ENCODE data around the gene PLAAT5. TPM values are rescaled to one million over a fixed set of nuclear protein-coding genes. Genes with fewer than 3 reads are reported as not detected.

The PLAAT5 gene
- polyA plus RNA-seq, 2 of the 4 experiments (the other 2 are of a cell fraction) = 0.04 to 0.12 TPM

DNA sequence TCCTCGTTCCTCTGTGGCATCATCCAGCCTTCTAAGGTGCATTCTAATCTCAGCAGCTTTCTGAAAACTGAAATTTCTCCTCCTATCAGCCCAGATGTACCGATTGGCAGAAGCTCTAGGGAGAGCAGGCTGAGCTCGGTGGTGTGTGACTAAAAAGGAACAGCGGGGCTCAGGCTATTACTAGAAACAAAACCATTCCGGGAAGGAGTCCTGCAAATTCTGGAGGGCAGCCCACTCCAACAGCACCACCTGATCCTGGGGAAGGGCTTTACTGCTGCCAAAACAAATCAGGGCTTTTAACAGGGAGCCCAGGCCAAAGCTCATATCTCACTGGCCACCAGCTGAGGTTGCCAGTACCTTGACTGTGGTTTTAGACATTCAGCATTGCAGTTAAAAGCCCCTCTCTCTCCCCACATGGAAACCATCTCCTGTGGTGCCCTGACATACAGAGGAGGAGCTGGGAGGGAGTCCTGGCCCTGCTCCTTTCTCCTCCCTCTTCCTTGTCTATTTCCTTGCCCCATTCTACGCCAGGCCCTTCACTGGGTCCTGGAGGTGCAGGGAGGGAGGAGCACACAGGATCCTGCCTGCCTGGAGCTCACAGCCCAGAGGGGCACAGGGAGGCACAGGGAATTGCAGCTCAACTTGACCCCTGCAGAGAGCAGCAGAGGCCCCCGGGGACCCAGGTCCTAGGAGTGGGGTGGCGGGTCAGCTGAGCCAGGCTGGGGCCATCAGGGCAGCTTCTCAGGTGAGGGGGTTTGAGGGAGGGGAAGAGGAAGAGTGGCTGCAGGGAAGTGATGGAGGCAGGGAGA, 46.5 kb upstream of the PLAAT5 start:
- Histone ChIP-seq H3K4me2 (no peak overlapping the region), H3K4me1 (peaks cover 11% of the 10 kb centered on the region), H3K4me3 (no peak overlapping the region), H3K27ac (peak overlapping the region in 1 of 2 experiments; percentile 63; a peak in 3 of 6 replicates), H3K9me3 (no peaks in the 10 kb centered on the region)
- DNase-seq (ENCODE audit: low read depth in 1 of 2, low spot score in 1 of 2) (no peak), FAIRE-seq (no peak), ATAC-seq (peak; percentile 15 to 54; a peak in 3 of 6 replicates)
- WGBS (ENCODE audit: missing lambda C conversion rate) = 83% methylated on average over 6 of the region's 8 CpGs
- TF ChIP-seq EHMT2 (IDR thresholded peaks at IDR 0.05; ENCODE audit: low read depth) (no peak), FOSB (CRISPR knock-in tag; IDR thresholded peaks at IDR 0.05) (no peak), GATA3 (IDR thresholded peaks at IDR 0.05; ENCODE audit: borderline replicate concordance) (no peak), HOXB5 (CRISPR knock-in tag; IDR thresholded peaks at IDR 0.05) (no peak), ZC3H11A (IDR thresholded peaks at IDR 0.05) (no peak), CEBPB (IDR thresholded peaks at IDR 0.05) (no peak), TFCP2L1 (CRISPR knock-in tag; IDR thresholded peaks at IDR 0.05) (no peak), EHF (CRISPR knock-in tag; IDR thresholded peaks at IDR 0.05) (no peak), POLR2AphosphoS2 (conservative IDR thresholded peaks at IDR 0.05; ENCODE audit: low read length) (no peak), ZFP36 (IDR thresholded peaks at IDR 0.05; ENCODE audit: borderline replicate concordance, partially characterized antibody) (no peak), RAD21 (conservative IDR thresholded peaks at IDR 0.05 in 1 of 2, IDR thresholded peaks at IDR 0.05 in 1 of 2) (no peak), RFX5 (IDR thresholded peaks at IDR 0.05) (no peak), HOXA7 (CRISPR knock-in tag; IDR thresholded peaks at IDR 0.05) (no peak), CHD2 (IDR thresholded peaks at IDR 0.05; ENCODE audit: low read length, partially characterized antibody) (no peak), CBX2 (IDR thresholded peaks at IDR 0.05; ENCODE audit: borderline replicate concordance, low read depth) (no peak)
- TF ChIP-seq, protein P1, sequence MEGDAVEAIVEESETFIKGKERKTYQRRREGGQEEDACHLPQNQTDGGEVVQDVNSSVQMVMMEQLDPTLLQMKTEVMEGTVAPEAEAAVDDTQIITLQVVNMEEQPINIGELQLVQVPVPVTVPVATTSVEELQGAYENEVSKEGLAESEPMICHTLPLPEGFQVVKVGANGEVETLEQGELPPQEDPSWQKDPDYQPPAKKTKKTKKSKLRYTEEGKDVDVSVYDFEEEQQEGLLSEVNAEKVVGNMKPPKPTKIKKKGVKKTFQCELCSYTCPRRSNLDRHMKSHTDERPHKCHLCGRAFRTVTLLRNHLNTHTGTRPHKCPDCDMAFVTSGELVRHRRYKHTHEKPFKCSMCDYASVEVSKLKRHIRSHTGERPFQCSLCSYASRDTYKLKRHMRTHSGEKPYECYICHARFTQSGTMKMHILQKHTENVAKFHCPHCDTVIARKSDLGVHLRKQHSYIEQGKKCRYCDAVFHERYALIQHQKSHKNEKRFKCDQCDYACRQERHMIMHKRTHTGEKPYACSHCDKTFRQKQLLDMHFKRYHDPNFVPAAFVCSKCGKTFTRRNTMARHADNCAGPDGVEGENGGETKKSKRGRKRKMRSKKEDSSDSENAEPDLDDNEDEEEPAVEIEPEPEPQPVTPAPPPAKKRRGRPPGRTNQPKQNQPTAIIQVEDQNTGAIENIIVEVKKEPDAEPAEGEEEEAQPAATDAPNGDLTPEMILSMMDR (IDR thresholded peaks at IDR 0.05) = no peak
- TF ChIP-seq, protein P2, sequence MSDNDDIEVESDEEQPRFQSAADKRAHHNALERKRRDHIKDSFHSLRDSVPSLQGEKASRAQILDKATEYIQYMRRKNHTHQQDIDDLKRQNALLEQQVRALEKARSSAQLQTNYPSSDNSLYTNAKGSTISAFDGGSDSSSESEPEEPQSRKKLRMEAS (IDR thresholded peaks at IDR 0.05) = no peak
- POLR2A ChIA-PET = no interaction called here
- CTCF ChIA-PET = interaction anchor here (1.5 to 1.8 kb wide), 2 partner anchors 27 to 58 kb away, joined by 3 to 5 read pairs; no protein-coding TSS in a partner anchor

DNA sequence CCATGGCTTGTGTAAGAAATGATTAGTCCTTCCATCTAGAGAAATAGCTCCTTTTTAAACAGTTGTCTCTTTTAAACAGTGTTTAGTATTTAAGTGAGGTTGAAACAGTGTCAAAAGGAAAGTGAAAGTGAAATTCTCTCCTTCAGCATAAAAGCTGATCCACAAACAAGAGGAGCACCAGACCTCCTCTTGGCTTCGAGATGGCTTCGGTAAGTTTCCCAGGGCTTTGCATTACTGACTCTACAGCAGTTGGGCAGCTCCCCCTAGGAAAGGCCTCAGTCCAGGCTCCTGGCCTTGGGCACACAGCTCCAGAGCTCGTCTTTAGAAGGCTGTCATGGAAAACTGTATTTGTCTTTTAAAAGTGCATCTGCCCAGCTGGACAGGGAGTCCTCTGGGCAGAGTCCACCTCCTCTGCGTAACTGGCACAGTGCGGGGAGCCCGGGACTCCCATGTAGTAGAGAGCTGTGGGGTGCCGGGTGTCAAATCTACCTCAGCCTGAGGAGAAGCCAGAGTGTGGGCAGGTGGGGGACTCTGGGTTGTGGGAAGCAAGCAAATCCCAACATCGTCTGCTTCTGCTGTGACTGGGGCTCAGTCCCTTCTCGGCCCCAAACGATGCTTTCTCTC, 45.8 kb upstream of the PLAAT5 start, which contains the start of gene PLAAT4:
PLAAT4 (plus strand) TSS at position 140 of the 624 bp plus-strand sequence; CDS start at position 201, 61 bp downstream.
- DNase-seq (ENCODE audit: low read depth in 1 of 2, low spot score in 1 of 2) (no peak), FAIRE-seq (no peak), ATAC-seq (peak in 1 of 2 experiments; percentile 55; a peak in 3 of 6 replicates)
- H3K4me1 ChIP-seq = peaks cover 18% of the 10 kb centered on the region
- POLR2A ChIA-PET = no interaction called here
- WGBS (ENCODE audit: missing lambda C conversion rate) = 85% methylated on average over 10 of the region's 10 CpGs
- no peak within 1 kb of the TSS for H3K4me3 ChIP-seq
- CTCF ChIA-PET = interaction anchor here (1.5 to 1.8 kb wide), 2 partner anchors 26 to 57 kb away, joined by 3 to 5 read pairs; no protein-coding TSS in a partner anchor
- H3K27ac ChIP-seq = peak within 1 kb of the TSS; percentile 41 to 63; a peak in 4 of 6 replicates
- H3K9me3 ChIP-seq = no peaks in the 10 kb centered on the region
- H3K4me2 ChIP-seq = peak within 1 kb of the TSS; percentile 66
- no peak for TF ChIP-seq HOXB13 (CRISPR knock-in tag; IDR thresholded peaks at IDR 0.05; ENCODE audit: low read depth)
- no peak for TF ChIP-seq NPAS2 (CRISPR knock-in tag; IDR thresholded peaks at IDR 0.05; ENCODE audit: borderline replicate concordance)
- no peak for TF ChIP-seq CHD2 (IDR thresholded peaks at IDR 0.05; ENCODE audit: low read length, partially characterized antibody)
- TF ChIP-seq HES2 (IDR thresholded peaks at IDR 0.05) = no peak
- TF ChIP-seq MAZ (IDR thresholded peaks at IDR 0.05; ENCODE audit: borderline replicate concordance, low read depth, low read length) = no peak
- TF ChIP-seq, protein P3, sequence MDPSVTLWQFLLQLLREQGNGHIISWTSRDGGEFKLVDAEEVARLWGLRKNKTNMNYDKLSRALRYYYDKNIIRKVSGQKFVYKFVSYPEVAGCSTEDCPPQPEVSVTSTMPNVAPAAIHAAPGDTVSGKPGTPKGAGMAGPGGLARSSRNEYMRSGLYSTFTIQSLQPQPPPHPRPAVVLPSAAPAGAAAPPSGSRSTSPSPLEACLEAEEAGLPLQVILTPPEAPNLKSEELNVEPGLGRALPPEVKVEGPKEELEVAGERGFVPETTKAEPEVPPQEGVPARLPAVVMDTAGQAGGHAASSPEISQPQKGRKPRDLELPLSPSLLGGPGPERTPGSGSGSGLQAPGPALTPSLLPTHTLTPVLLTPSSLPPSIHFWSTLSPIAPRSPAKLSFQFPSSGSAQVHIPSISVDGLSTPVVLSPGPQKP (IDR thresholded peaks at IDR 0.05; ENCODE audit: low read depth, low read length) = no peak
- no peak for TF ChIP-seq JUNB (IDR thresholded peaks at IDR 0.05)
- no peak for TF ChIP-seq CBX2 (IDR thresholded peaks at IDR 0.05; ENCODE audit: borderline replicate concordance, low read depth)
- no peak for TF ChIP-seq HMGXB4 (CRISPR knock-in tag; IDR thresholded peaks at IDR 0.05; ENCODE audit: borderline replicate concordance)
- no peak for TF ChIP-seq CHD4 (IDR thresholded peaks at IDR 0.05; ENCODE audit: borderline replicate concordance)
- TF ChIP-seq FOSL2 (IDR thresholded peaks at IDR 0.05) = no peak
- TF ChIP-seq FOSL2 (CRISPR knock-in tag; IDR thresholded peaks at IDR 0.05) = no peak
- no peak for TF ChIP-seq KDM5A (IDR thresholded peaks at IDR 0.05)
- TF ChIP-seq HOXB5 (CRISPR knock-in tag; IDR thresholded peaks at IDR 0.05) = no peak
- no peak for TF ChIP-seq GATA3 (IDR thresholded peaks at IDR 0.05; ENCODE audit: borderline replicate concordance)
- TF ChIP-seq USF2 (IDR thresholded peaks at IDR 0.05) = no peak
- TF ChIP-seq KDM1A (IDR thresholded peaks at IDR 0.05; ENCODE audit: low read depth) = no peak

Measured in A549 (cell line).